H9 (cell line): ENCODE data around the gene EXOC6. TPM values are rescaled to one million over a fixed set of nuclear protein-coding genes. Genes with fewer than 3 reads are reported as not detected.

ENCODE experiments used
- DNase-seq: peaks from one replicate; pipeline ENCODE4 v3.0.0-alpha.2; 2017
- H2AFZ ChIP-seq: one replicate; pipeline ENCODE4 v1.6.1; 2013; ENCODE audit warnings: mild to moderate bottlenecking, low read length, control low read depth, moderate library complexity
- H2AK5ac ChIP-seq: 2 replicates; pipeline ENCODE4 v1.6.1; 2013; ENCODE audit warnings: low read length, control low read depth, mixed read lengths; ENCODE audit not compliant: insufficient read length
- H2BK120ac ChIP-seq: one replicate; pipeline ENCODE4 v1.6.1; 2013; ENCODE audit warnings: low read depth, mild to moderate bottlenecking, low read length, control low read depth, inconsistent platforms; ENCODE audit not compliant: poor library complexity, severe bottlenecking
- H2BK12ac ChIP-seq: 2 replicates; pipeline ENCODE4 v1.6.1; 2013; ENCODE audit warnings: low read length, control low read depth, mixed read lengths, low read depth; ENCODE audit not compliant: insufficient read length
- H2BK15ac ChIP-seq: 2 replicates; pipeline ENCODE4 v1.6.1; 2013; ENCODE audit warnings: low read depth, low read length, control low read depth
- H2BK20ac ChIP-seq: one replicate; pipeline ENCODE4 v1.6.1; 2013; ENCODE audit warnings: low read depth, mild to moderate bottlenecking, low read length, control low read depth, inconsistent platforms; ENCODE audit not compliant: poor library complexity, severe bottlenecking
- H2BK5ac ChIP-seq: 2 replicates; pipeline ENCODE4 v1.6.1; 2013; ENCODE audit warnings: low read length, control low read depth, mixed read lengths; ENCODE audit not compliant: insufficient read length
- H3K14ac ChIP-seq: 2 replicates; pipeline ENCODE4 v1.6.1; 2013; ENCODE audit warnings: low read length, control low read depth; ENCODE audit not compliant: insufficient read depth
- H3K18ac ChIP-seq: 2 replicates; pipeline ENCODE4 v1.6.1; 2013; ENCODE audit warnings: low read depth, mild to moderate bottlenecking, mixed read lengths, low read length, control low read depth; ENCODE audit not compliant: insufficient read length
- H3K23ac ChIP-seq: 2 replicates; pipeline ENCODE4 v1.6.1; 2013; ENCODE audit warnings: low read length, control low read depth, mixed read lengths, low read depth; ENCODE audit not compliant: insufficient read length
- H3K23me2 ChIP-seq: 2 replicates; pipeline ENCODE4 v1.6.1; 2013; ENCODE audit warnings: low read depth, mild to moderate bottlenecking, mixed read lengths, low read length, control low read depth; ENCODE audit not compliant: insufficient read length, poor library complexity, severe bottlenecking
- H3K27ac ChIP-seq: 2 replicates; pipeline ENCODE4 v1.5.1; 2013; ENCODE audit warnings: low read length, control low read depth, mixed read lengths, low read depth; ENCODE audit not compliant: insufficient read length
- H3K27me3 ChIP-seq: 2 replicates; pipeline ENCODE4 v1.6.1; 2013; ENCODE audit warnings: low read length, control low read depth, inconsistent platforms; ENCODE audit not compliant: insufficient read depth
- H3K4ac ChIP-seq: 2 replicates; pipeline ENCODE4 v1.6.1; 2013; ENCODE audit warnings: low read depth, mild to moderate bottlenecking, control low read depth, inconsistent platforms, low read length, moderate library complexity
- H3K4me1 ChIP-seq: 2 replicates; pipeline ENCODE4 v1.6.1; 2013; ENCODE audit warnings: low read length, control low read depth, inconsistent platforms; ENCODE audit not compliant: insufficient read depth
- H3K4me2 ChIP-seq: 2 replicates; pipeline ENCODE4 v1.6.1; 2013; ENCODE audit warnings: low read length, control low read depth, mixed read lengths; ENCODE audit not compliant: insufficient read length, insufficient read depth
- H3K56ac ChIP-seq: 2 replicates; pipeline ENCODE4 v1.6.1; 2013; ENCODE audit warnings: low read depth, mild to moderate bottlenecking, mixed read lengths, low read length, control low read depth; ENCODE audit not compliant: insufficient read length
- H3K79me1 ChIP-seq: 2 replicates; pipeline ENCODE4 v1.6.1; 2013; ENCODE audit warnings: low read depth, mild to moderate bottlenecking, moderate library complexity, low read length, control low read depth, inconsistent platforms; ENCODE audit not compliant: insufficient read depth, poor library complexity, severe bottlenecking
- H3K79me2 ChIP-seq: 2 replicates; pipeline ENCODE4 v1.6.1; 2013; ENCODE audit warnings: low read length, control low read depth, inconsistent platforms; ENCODE audit not compliant: insufficient read depth
- H3K9ac ChIP-seq: 2 replicates; pipeline ENCODE4 v1.6.1; 2013; ENCODE audit warnings: low read length, control low read depth, mixed read lengths; ENCODE audit not compliant: insufficient read length; ENCODE audit errors: extremely low read depth
- H3K9me3 ChIP-seq: one replicate; pipeline ENCODE4 v1.6.1; 2013; ENCODE audit warnings: low read depth, low read length, inconsistent platforms; ENCODE audit not compliant: control insufficient read depth
- H3T11ph ChIP-seq: one replicate; pipeline ENCODE4 v1.6.1; 2013; ENCODE audit warnings: mild to moderate bottlenecking, low read length, control low read depth, inconsistent platforms
- H4K20me1 ChIP-seq: one replicate; pipeline ENCODE4 v1.6.1; 2013; ENCODE audit not compliant: control insufficient read depth, insufficient read length, insufficient read depth
- H4K5ac ChIP-seq: 2 replicates; pipeline ENCODE4 v1.6.1; 2013; ENCODE audit warnings: low read depth, mild to moderate bottlenecking, mixed read lengths, low read length, control low read depth; ENCODE audit not compliant: insufficient read length
- H4K8ac ChIP-seq: replicated peaks from 2 replicates; pipeline ENCODE4 v1.6.1; 2013; ENCODE audit warnings: low read length, control low read depth, mixed read lengths, low read depth; ENCODE audit not compliant: insufficient read length
- H4K91ac ChIP-seq: 2 replicates; pipeline ENCODE4 v1.6.1; 2013; ENCODE audit warnings: low read depth, mild to moderate bottlenecking, moderate library complexity, mixed read lengths, low read length, control low read depth; ENCODE audit not compliant: insufficient read length
- H3K27ac Mint-ChIP-seq, 3 experiments: 2 replicates in 2 of 3; 3 replicates in 1 of 3; pipeline ENCODE4 v1.8.0; 2020 to 2021; ENCODE audit warnings: mixed read lengths in 3 of 3, mild to moderate bottlenecking in 1 of 3, moderate library complexity in 1 of 3
- H3K27me3 Mint-ChIP-seq: 2 replicates; pipeline ENCODE4 v1.8.0; 2021; ENCODE audit warnings: low read depth, mild to moderate bottlenecking, moderate library complexity, mixed read lengths
- H3K36me3 Mint-ChIP-seq, 3 experiments: 2 replicates in 2 of 3; 3 replicates in 1 of 3; pipeline ENCODE4 v1.8.0; 2020 to 2021; ENCODE audit warnings: low read depth in 3 of 3, mixed read lengths in 3 of 3; ENCODE audit not compliant: insufficient read depth in 1 of 3
- H3K4me1 Mint-ChIP-seq, 2 experiments: 2 replicates each; pipeline ENCODE4 v1.8.0; 2020; ENCODE audit warnings: mixed read lengths in 2 of 2
- H3K4me3 Mint-ChIP-seq, 2 experiments: 2 replicates in 1 of 2; 3 replicates in 1 of 2; pipeline ENCODE4 v1.8.0; 2020 to 2021; ENCODE audit warnings: mild to moderate bottlenecking in 2 of 2, mixed read lengths in 2 of 2, moderate library complexity in 1 of 2
- H3K9me3 Mint-ChIP-seq, 2 experiments: 2 replicates in 1 of 2; 3 replicates in 1 of 2; pipeline ENCODE4 v1.8.0; 2020; ENCODE audit warnings: mild to moderate bottlenecking in 2 of 2, mixed read lengths in 2 of 2, moderate library complexity in 1 of 2
- CTCF ChIP-seq: fragments of 200-600 bp; sonication (generic); conservative IDR thresholded peaks from 3 replicates; pipeline ENCODE4 v1.8.0; 2021; ENCODE audit warnings: antibody characterized with exemption, mild to moderate bottlenecking
- WGBS: extraction: QIAGEN DNeasy Blood & Tissue Kit; methylation state at CpG from one replicate; pipeline ENCODE4 v1.1.7; 2013; ENCODE audit warnings: missing lambda C conversion rate, low lambda C conversion rate, mixed read lengths; ENCODE audit not compliant: insufficient read length; ENCODE audit errors: extremely low coverage; 5-methylcytosine and 5-hydroxymethylcytosine counted together
- total RNA-seq: library from RNA; stranded (reverse); gene quantifications from 2 replicates; pipeline ENCODE4 v1.2.1, GENCODE V29; 2021

The EXOC6 gene
- total RNA-seq, 1 experiment from 2014 or later, result 9.0 TPM

GRCh38 chr10:92816091-92816531 lies 32.2 kb upstream of the EXOC6 start:
- no peak overlapping the region for H2BK15ac ChIP-seq
- no peak overlapping the region for H3K56ac ChIP-seq
- H3K4me1 ChIP-seq, result no peaks in the 10 kb centered on the region
- H2BK5ac ChIP-seq, result no peak overlapping the region
- H3K23me2 ChIP-seq, result no peaks in the 10 kb centered on the region
- no peak overlapping the region for H3K4ac ChIP-seq
- no peak for TF ChIP-seq CTCF
- no peak overlapping the region for H2BK120ac ChIP-seq
- no peak overlapping the region for H3T11ph ChIP-seq
- H3K4me1 Mint-ChIP-seq, result peaks cover 6 to 8% of the 10 kb centered on the region in 2 experiments
- H3K27ac ChIP-seq, result no peak overlapping the region
- H3K4me3 Mint-ChIP-seq, result no peak overlapping the region
- no peak for DNase-seq
- H4K20me1 ChIP-seq, result no peaks in the 10 kb centered on the region
- no peaks in the 10 kb centered on the region for H3K79me1 ChIP-seq
- H4K91ac ChIP-seq, result no peak overlapping the region
- H3K9me3 ChIP-seq, result no peaks in the 10 kb centered on the region
- H4K5ac ChIP-seq, result no peak overlapping the region
- H3K14ac ChIP-seq, result no peak overlapping the region
- H3K18ac ChIP-seq, result no peak overlapping the region
- H3K27ac Mint-ChIP-seq, result no peak overlapping the region
- H2AK5ac ChIP-seq, result no peak overlapping the region
- no peak overlapping the region for H2AFZ ChIP-seq
- H3K27me3 Mint-ChIP-seq, result 0 out of 2 replicates have a peak, but pooled peaks cover 2% of the 10 kb centered on the region
- no peak overlapping the region for H3K9ac ChIP-seq
- H3K27me3 ChIP-seq, result no peaks in the 10 kb centered on the region
- no CpG with 5 or more reads among the region's 1 CpG for WGBS
- H3K23ac ChIP-seq, result no peak overlapping the region
- H4K8ac ChIP-seq, result no peak overlapping the region
- no peaks in the 10 kb centered on the region for H3K36me3 Mint-ChIP-seq
- no peak overlapping the region for H3K4me2 ChIP-seq
- no peaks in the 10 kb centered on the region for H3K9me3 Mint-ChIP-seq
- H2BK12ac ChIP-seq, result no peak overlapping the region
- no peaks in the 10 kb centered on the region for H3K79me2 ChIP-seq
- no peak overlapping the region for H2BK20ac ChIP-seq
